GM19035 (cell line): ENCODE measurements around the gene HMGN3.

Experiments
- ATAC-seq: cut with Tn5 transposase; IDR thresholded peaks from one replicate; pipeline ENCODE4 v1.9.1; 2021; ENCODE audit not compliant: unreplicated experiment

HMGN3 gene

GRCh38 chr6:79188107-79188506 lies 46.4 kb downstream of the HMGN3 start:
- no peak for ATAC-seq

- ATAC-seq, result no peak
Observed at GRCh38 chr6:79186564-79186963, 47.9 kb downstream of the HMGN3 start.

GRCh38 chr6:79184641-79185040 lies 49.8 kb downstream of the HMGN3 start:
- no peak for ATAC-seq

GRCh38 chr6:79184086-79184485 lies 50.4 kb downstream of the HMGN3 start:
- no peak for ATAC-seq

- no peak for ATAC-seq
Observed at GRCh38 chr6:79180052-79180451, 54.4 kb downstream of the HMGN3 start.

- no peak for ATAC-seq
Observed at GRCh38 chr6:79173378-79173777, 61.1 kb downstream of the HMGN3 start.

- no peak for ATAC-seq
Observed at GRCh38 chr6:79170959-79171358, 63.5 kb downstream of the HMGN3 start.

GRCh38 chr6:79170431-79170830 lies 64.1 kb downstream of the HMGN3 start:
- no peak for ATAC-seq

GRCh38 chr6:79168695-79168980 lies 65.8 kb downstream of the HMGN3 start:
- ATAC-seq, result no peak

GRCh38 chr6:79167931-79168694 lies 66.4 kb downstream of the HMGN3 start:
- ATAC-seq, result no peak

- no peak for ATAC-seq
Observed at GRCh38 chr6:79159846-79160245, 74.6 kb downstream of the HMGN3 start.

GRCh38 chr6:79158856-79159516 lies 75.5 kb downstream of the HMGN3 start:
- ATAC-seq, result no peak

GRCh38 chr6:79157961-79158644 lies 76.4 kb downstream of the HMGN3 start:
- ATAC-seq, result no peak

- ATAC-seq, result no peak
Observed at GRCh38 chr6:79152269-79152737, 82.2 kb downstream of the HMGN3 start.
